SW480 (cell line): ENCODE data around the gene RGS7BP.

Experiments
- DNase-seq: peaks from one replicate; pipeline ENCODE4 v3.0.0-alpha.2; 2016; ENCODE audit warnings: low spot score

RGS7BP gene

GRCh38 chr5:64505769-64506566 lies at the start of gene RGS7BP:
TSS of gene RGS7BP (plus strand) at chr5:64506015. CDS start at chr5:64506625, 610 bp downstream.
- DNase-seq = no peak

GRCh38 chr5:64457846-64458245 lies 48.0 kb upstream of the RGS7BP start:
- DNase-seq = no peak

GRCh38 chr5:64458948-64459347 lies 46.9 kb upstream of the RGS7BP start:
- no peak for DNase-seq

GRCh38 chr5:64462391-64462790 lies 43.4 kb upstream of the RGS7BP start:
- no peak for DNase-seq

GRCh38 chr5:64486163-64486562 lies 19.7 kb upstream of the RGS7BP start:
- DNase-seq = no peak

- no peak for DNase-seq
Observed at GRCh38 chr5:64487283-64487682, 18.5 kb upstream of the RGS7BP start.

- DNase-seq = no peak
Observed at GRCh38 chr5:64489857-64490256, 16.0 kb upstream of the RGS7BP start.

- DNase-seq = no peak
Observed at GRCh38 chr5:64497386-64497785, 8.4 kb upstream of the RGS7BP start.

GRCh38 chr5:64502196-64502595 lies 3.6 kb upstream of the RGS7BP start:
- no peak for DNase-seq

GRCh38 chr5:64506567-64507263 lies 900 bp downstream of the RGS7BP start:
- no peak for DNase-seq

- DNase-seq = no peak
Observed at GRCh38 chr5:64507264-64507605, 1.4 kb downstream of the RGS7BP start.

- no peak for DNase-seq
Observed at GRCh38 chr5:64509828-64510227, 4.0 kb downstream of the RGS7BP start.

GRCh38 chr5:64513492-64513891 lies 7.7 kb downstream of the RGS7BP start:
- no peak for DNase-seq

GRCh38 chr5:64514612-64515011 lies 8.8 kb downstream of the RGS7BP start:
- no peak for DNase-seq

- no peak for DNase-seq
Observed at GRCh38 chr5:64516216-64516615, 10.4 kb downstream of the RGS7BP start.

GRCh38 chr5:64518793-64519192 lies 13.0 kb downstream of the RGS7BP start:
- DNase-seq = no peak

GRCh38 chr5:64519263-64519662 lies 13.4 kb downstream of the RGS7BP start:
- DNase-seq = no peak

- DNase-seq = no peak
Observed at GRCh38 chr5:64526734-64527439, 21.1 kb downstream of the RGS7BP start.

GRCh38 chr5:64530076-64530475 lies 24.3 kb downstream of the RGS7BP start:
- no peak for DNase-seq

- DNase-seq = no peak
Observed at GRCh38 chr5:64532212-64532611, 26.4 kb downstream of the RGS7BP start.

- DNase-seq = no peak
Observed at GRCh38 chr5:64532657-64533056, 26.8 kb downstream of the RGS7BP start.

- no peak for DNase-seq
Observed at GRCh38 chr5:64534033-64534432, 28.2 kb downstream of the RGS7BP start.

- DNase-seq = no peak
Observed at GRCh38 chr5:64557911-64558310, 52.1 kb downstream of the RGS7BP start.
